ENCODE data around the gene PBRM1. TPM values are rescaled to one million over a fixed set of nuclear protein-coding genes. Genes with fewer than 3 reads are reported as not detected.
A peak's percentile ranks its signal among the peaks of the same experiment; 100 is the strongest.

Gene PBRM1
- total RNA-seq, 1 donor from 2014 or later = 131 TPM

GRCh38 chr3:52620580-52620979 is 65.1 kb downstream of the PBRM1 start:
- H3K36me3 Mint-ChIP-seq (ENCODE audit: insufficient read depth) = peaks cover 24% of the 10 kb centered on the region
- no peak overlapping the region for H3K27ac Mint-ChIP-seq
- H3K4me1 Mint-ChIP-seq (ENCODE audit: low read depth) = peaks cover 4% of the 10 kb centered on the region
- H3K9me3 Mint-ChIP-seq (ENCODE audit: low read depth) = no peaks in the 10 kb centered on the region
- TF ChIP-seq CTCF (IDR thresholded peaks at IDR 0.05; ENCODE audit: unreplicated experiment) = no peak
- H3K4me3 Mint-ChIP-seq (ENCODE audit: low read depth) = no peak overlapping the region
- DNase-seq (ENCODE audit: low spot score, unreplicated experiment) = no peak
- H3K27me3 Mint-ChIP-seq = no peaks in the 10 kb centered on the region

DNA sequence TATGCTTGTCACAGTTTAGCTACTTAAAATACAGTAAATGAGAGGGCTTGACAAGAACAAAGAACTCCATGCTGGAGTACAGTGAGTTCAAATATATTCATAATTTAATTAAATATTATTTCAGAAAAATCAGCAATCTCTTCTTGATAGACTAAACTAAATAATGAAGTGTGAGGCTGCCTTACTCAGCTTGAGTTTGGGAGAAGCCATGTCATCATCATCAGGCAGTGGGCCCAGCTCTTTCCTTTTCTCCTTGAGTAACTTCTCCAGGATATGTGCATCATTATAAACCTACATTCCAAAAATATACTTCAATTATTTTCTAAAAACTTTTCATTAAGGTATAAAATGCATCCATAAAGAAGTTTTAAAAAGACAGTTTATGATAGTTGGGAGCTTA is 70.5 kb downstream of the PBRM1 start:
- TF ChIP-seq CTCF (IDR thresholded peaks at IDR 0.05; ENCODE audit: unreplicated experiment) = no peak
- no peaks in the 10 kb centered on the region for H3K27me3 Mint-ChIP-seq
- no peak overlapping the region for H3K27ac Mint-ChIP-seq
- H3K9me3 Mint-ChIP-seq (ENCODE audit: low read depth) = no peaks in the 10 kb centered on the region
- peaks cover 26% of the 10 kb centered on the region for H3K36me3 Mint-ChIP-seq (ENCODE audit: insufficient read depth)
- H3K4me3 Mint-ChIP-seq (ENCODE audit: low read depth) = no peak overlapping the region
- no peaks in the 10 kb centered on the region for H3K4me1 Mint-ChIP-seq (ENCODE audit: low read depth)
- DNase-seq (ENCODE audit: low spot score, unreplicated experiment) = no peak

- Mint-ChIP-seq H3K9me3 (ENCODE audit: low read depth) (no peaks in the 10 kb centered on the region), H3K27me3 (no peaks in the 10 kb centered on the region), H3K4me1 (ENCODE audit: low read depth) (no peaks in the 10 kb centered on the region), H3K27ac (no peak overlapping the region), H3K4me3 (ENCODE audit: low read depth) (no peak overlapping the region), H3K36me3 (ENCODE audit: insufficient read depth) (peaks cover 26% of the 10 kb centered on the region)
- no peak for TF ChIP-seq CTCF (IDR thresholded peaks at IDR 0.05; ENCODE audit: unreplicated experiment)
- no peak for DNase-seq (ENCODE audit: low spot score, unreplicated experiment)
These were observed 71.0 kb downstream of the PBRM1 start for GRCh38 chr3:52614689-52615088.

DNA sequence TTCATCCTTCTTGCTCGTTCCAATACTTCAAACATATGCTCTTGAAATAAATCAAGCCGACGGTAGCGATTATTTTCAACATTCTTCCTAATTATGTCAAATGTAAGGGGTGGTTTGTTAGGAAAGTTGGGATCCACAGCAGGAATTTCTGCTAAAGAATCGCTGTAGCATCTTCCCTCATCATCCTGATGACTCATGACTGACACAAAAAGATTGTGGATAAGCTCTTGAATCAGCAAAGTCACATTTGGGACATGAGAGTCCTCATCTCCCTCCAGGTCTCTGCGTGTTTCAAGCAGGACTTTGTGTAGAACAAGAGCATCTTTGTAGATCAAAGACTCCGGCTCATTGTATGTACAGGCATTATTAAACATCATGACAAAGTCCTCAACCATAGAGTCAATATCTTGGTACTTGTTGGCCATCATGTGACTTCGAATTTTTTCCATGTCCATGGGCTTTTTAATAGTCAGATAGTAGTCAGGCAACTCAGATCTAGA is 76.3 kb downstream of the PBRM1 start:
- peak overlapping the region; percentile 49 for H3K27ac Mint-ChIP-seq
- H3K4me1 Mint-ChIP-seq (ENCODE audit: low read depth) = no peaks in the 10 kb centered on the region

GRCh38 chr3:52608337-52608736 is 77.4 kb downstream of the PBRM1 start:
- Mint-ChIP-seq H3K4me1 (ENCODE audit: low read depth) (no peaks in the 10 kb centered on the region), H3K27ac (no peak overlapping the region), H3K27me3 (no peaks in the 10 kb centered on the region)

More for the DNA sequence above, 76.3 kb downstream of the PBRM1 start:
- H3K9me3 Mint-ChIP-seq (ENCODE audit: low read depth) = no peaks in the 10 kb centered on the region
- no peak for TF ChIP-seq CTCF (IDR thresholded peaks at IDR 0.05; ENCODE audit: unreplicated experiment)
- DNase-seq (ENCODE audit: low spot score, unreplicated experiment) = no peak
- H3K4me3 Mint-ChIP-seq (ENCODE audit: low read depth) = no peak overlapping the region
- H3K27me3 Mint-ChIP-seq = no peaks in the 10 kb centered on the region
- H3K36me3 Mint-ChIP-seq (ENCODE audit: insufficient read depth) = peaks cover 30% of the 10 kb centered on the region

More at GRCh38 chr3:52608337-52608736, 77.4 kb downstream of the PBRM1 start:
- H3K4me3 Mint-ChIP-seq (ENCODE audit: low read depth) = no peak overlapping the region
- H3K9me3 Mint-ChIP-seq (ENCODE audit: low read depth) = no peaks in the 10 kb centered on the region
- H3K36me3 Mint-ChIP-seq (ENCODE audit: insufficient read depth) = peaks cover 31% of the 10 kb centered on the region
- no peak for DNase-seq (ENCODE audit: low spot score, unreplicated experiment)
- TF ChIP-seq CTCF (IDR thresholded peaks at IDR 0.05; ENCODE audit: unreplicated experiment) = no peak

All from progenitor cell of endocrine pancreas (in vitro differentiated cells).